GM18867 (cell line): ENCODE results near the gene RORC.

Experiments
- ATAC-seq: cut with Tn5 transposase; IDR thresholded peaks from one replicate; pipeline ENCODE4 v1.9.1; 2021; ENCODE audit warnings: mild to moderate bottlenecking, moderate library complexity; ENCODE audit not compliant: unreplicated experiment

RORC gene

GRCh38 chr1:151829352-151830046 is 2.1 kb downstream of the RORC start:
- no peak for ATAC-seq

- ATAC-seq, result no peak
These were observed 2.7 kb downstream of the RORC start for GRCh38 chr1:151828921-151829320.

DNA sequence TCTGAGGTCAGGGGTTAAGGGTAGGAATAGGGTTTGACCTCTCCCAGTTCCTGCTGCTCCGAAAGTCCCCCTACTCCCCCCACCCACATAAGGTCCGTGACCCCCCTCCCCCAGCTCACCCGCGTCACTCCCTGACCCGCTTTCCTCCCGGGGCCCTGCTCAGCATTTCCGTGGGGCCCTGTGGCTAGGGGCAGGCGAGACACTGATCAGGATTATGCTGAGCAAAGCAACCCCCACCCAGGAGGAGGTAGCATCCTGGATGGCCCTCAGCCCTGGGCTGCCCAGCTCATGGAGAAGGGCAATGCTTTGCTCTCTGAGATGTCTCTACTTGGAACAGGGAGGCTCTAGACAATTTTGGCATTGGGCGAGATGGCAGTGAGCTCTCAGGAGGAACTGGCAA is 3.7 kb downstream of the RORC start:
- no peak for ATAC-seq

GRCh38 chr1:151825751-151826660 is 5.6 kb downstream of the RORC start:
- ATAC-seq, result no peak

GRCh38 chr1:151825204-151825603 is 6.4 kb downstream of the RORC start:
- no peak for ATAC-seq

- ATAC-seq, result no peak
These were observed 8.4 kb downstream of the RORC start for GRCh38 chr1:151823175-151823574.

GRCh38 chr1:151822404-151822803 is 9.2 kb downstream of the RORC start:
- ATAC-seq, result no peak

DNA sequence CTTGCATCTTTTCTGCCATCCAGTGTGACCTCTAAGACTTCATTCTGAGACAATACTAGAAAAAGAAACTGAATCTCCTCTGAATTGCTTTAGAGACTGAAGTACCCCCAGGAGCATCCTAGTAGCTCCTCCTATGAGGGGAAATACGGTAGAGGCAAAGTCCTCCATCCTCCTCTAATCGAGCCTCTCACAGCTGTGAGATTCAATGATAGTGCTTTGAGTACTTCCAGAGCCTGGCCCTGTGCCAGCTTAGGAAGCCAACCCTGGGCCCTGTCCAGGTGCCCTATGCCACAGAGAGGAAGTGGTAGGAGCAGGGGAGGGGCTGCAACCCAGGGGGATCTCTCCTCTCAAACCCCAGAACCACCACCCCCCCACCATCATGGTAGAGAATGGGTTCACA is 10.7 kb downstream of the RORC start:
- no peak for ATAC-seq

- ATAC-seq, result no peak
These were observed 11.5 kb downstream of the RORC start for GRCh38 chr1:151819976-151820623.

GRCh38 chr1:151819227-151819835 is 12.3 kb downstream of the RORC start:
- ATAC-seq, result no peak

DNA sequence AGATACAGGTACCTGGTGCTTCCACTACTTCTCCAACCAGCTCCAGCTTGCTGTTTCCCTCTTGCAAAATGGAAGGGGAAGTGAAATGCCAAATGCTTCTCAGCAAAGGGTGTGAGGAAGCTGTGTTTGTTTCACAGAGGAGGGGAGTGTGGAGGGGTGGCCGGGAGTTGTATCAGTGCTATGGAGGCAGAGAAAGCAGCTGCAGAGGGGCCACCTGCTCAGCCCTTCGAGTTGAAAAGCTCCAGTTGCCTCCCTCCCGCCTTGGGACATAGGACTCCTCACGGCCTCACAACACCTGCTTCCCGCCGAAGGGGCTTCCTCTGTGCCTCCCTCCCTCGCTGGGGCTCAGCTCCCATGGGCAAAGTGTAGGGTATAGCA is 14.3 kb downstream of the RORC start:
- no peak for ATAC-seq

GRCh38 chr1:151816548-151817352 is 14.9 kb downstream of the RORC start:
- ATAC-seq, result no peak

- no peak for ATAC-seq
These were observed 15.8 kb downstream of the RORC start for GRCh38 chr1:151815716-151816327.

DNA sequence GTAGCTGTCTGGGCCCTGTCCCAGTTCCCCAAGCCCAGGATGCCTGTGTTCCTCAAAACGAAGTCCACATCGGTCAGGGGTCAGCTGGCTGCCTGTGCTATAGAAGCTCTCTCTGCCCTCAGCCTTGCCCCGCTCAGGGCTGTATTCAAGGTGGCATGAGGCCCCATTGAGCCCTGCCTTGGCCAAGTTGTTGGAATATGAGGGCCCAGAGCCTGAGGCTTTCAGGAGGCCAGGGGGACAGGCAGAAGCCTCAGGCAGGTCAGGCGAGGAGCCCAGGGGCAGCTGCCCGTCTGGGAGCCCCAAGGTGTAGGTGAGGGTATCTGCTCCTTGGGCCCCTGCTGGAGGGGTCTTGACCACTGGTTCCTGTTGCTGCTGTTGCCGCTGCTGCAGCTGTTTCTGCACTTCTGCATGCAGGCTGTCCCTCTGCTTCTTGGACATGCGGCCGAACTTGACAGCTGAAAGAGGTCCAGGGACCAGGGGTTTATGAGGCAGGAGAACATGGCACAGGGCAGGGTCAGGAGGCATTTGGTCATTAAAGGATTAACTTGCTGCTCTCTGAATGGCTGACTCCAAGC is 16.5 kb downstream of the RORC start:
- ATAC-seq, result no peak

GRCh38 chr1:151814426-151814825 is 17.2 kb downstream of the RORC start:
- ATAC-seq, result no peak

GRCh38 chr1:151813271-151813977 is 18.2 kb downstream of the RORC start:
- ATAC-seq, result no peak

- ATAC-seq, result no peak
These were observed 20.4 kb downstream of the RORC start for GRCh38 chr1:151811181-151811580.

GRCh38 chr1:151809985-151810556 is 21.5 kb downstream of the RORC start:
- no peak for ATAC-seq
